GM12878 (cell line): ENCODE measurements around the gene ATXN1. TPM values are rescaled to one million over a fixed set of nuclear protein-coding genes. Genes with fewer than 3 reads are reported as not detected.

Experiments used
- ATAC-seq: fragments of 200-7000 bp; cut with Tn5 transposase; 3 replicates; pipeline ENCODE4 v1.9.1; 2020; ENCODE audit warnings: mild to moderate bottlenecking, moderate library complexity
- BruUV-seq: library from RNA; stranded (reverse); fragments of 400-500 nt; replicated peaks from 2 replicates; lab custom pipeline; 2021; lab: Mats Ljungman, UMichigan
- CTCF ChIA-PET: fragments of 300-600 bp; sonication (Branson Sonifier 250); formaldehyde crosslinking; extraction: SDS; loops from one replicate; lab custom pipeline; 2021; ENCODE audit warnings: inconsistent platforms; lab: Yijun Ruan, JAX
- POLR2A ChIA-PET: fragments of 350-600 bp; formaldehyde crosslinking; extraction: SDS; loops from one replicate; lab custom pipeline; 2021; ENCODE audit warnings: inconsistent platforms; lab: Charles Lee
- RAD21 ChIA-PET: fragments of 300-600 bp; sonication (Branson Sonifier 250); formaldehyde crosslinking; loops from one replicate; lab custom pipeline; 2023; ENCODE audit warnings: antibody characterized with exemption; ENCODE audit not compliant: unreplicated experiment; lab: Charles Lee
- SMC1A ChIA-PET: fragments of 300-600 bp; sonication (Branson Sonifier 250); formaldehyde crosslinking; loops from one replicate; lab custom pipeline; 2023; ENCODE audit not compliant: unreplicated experiment, uncharacterized antibody; lab: Charles Lee
- DNase-seq: peaks from one replicate; pipeline ENCODE4 v3.0.0-alpha.2; 2011; ENCODE audit warnings: low read depth, low spot score
- FAIRE-seq: peaks from 3 replicates; lab custom pipeline; 2011; peaks lifted over from hg19 to GRCh38; lab: Jason Lieb, UNC
- H2AFZ ChIP-seq: 2 replicates; pipeline ENCODE4 v1.6.0; 2011; ENCODE audit warnings: low read depth, low read length, control low read depth; ENCODE audit not compliant: control insufficient read depth
- H3K27ac ChIP-seq: 2 replicates; pipeline ENCODE4 v1.5.1; 2011; ENCODE audit warnings: control low read depth; ENCODE audit not compliant: control insufficient read depth, insufficient read depth
- H3K27me3 ChIP-seq, 2 experiments: replicated peaks in 1 of 2; 2 replicates each; pipeline versions ENCODE4 v1.6.0 to v1.6.1; 2011; ENCODE audit warnings: low read length in 1 of 2; ENCODE audit not compliant: control insufficient read depth in 2 of 2, insufficient read depth in 2 of 2
- H3K36me3 ChIP-seq, 2 experiments: 2 replicates each; pipeline ENCODE4 v1.5.1; 2011; ENCODE audit warnings: low read length in 1 of 2; ENCODE audit not compliant: control insufficient read depth in 2 of 2, insufficient read depth in 2 of 2
- H3K4me1 ChIP-seq: 2 replicates; pipeline ENCODE4 v1.6.1; 2011; ENCODE audit warnings: mild to moderate bottlenecking, low read length, moderate library complexity, mixed read lengths; ENCODE audit not compliant: control insufficient read depth, insufficient read depth
- H3K4me2 ChIP-seq: 2 replicates; pipeline ENCODE4 v1.6.0; 2011; ENCODE audit warnings: control low read depth; ENCODE audit not compliant: control insufficient read depth, insufficient read depth
- H3K4me3 ChIP-seq: fragments of 200-600 bp; sonication (generic); 2 replicates; pipeline ENCODE4 v1.5.1; 2016
- H3K79me2 ChIP-seq: 2 replicates; pipeline ENCODE4 v1.6.0; 2011; ENCODE audit warnings: low read length; ENCODE audit not compliant: control insufficient read depth, insufficient read depth
- H3K9ac ChIP-seq: 2 replicates; pipeline ENCODE4 v1.8.0; 2011; ENCODE audit warnings: low read length, control low read depth, mixed read lengths; ENCODE audit not compliant: control insufficient read depth, insufficient read depth
- H3K9me3 ChIP-seq: replicated peaks from 3 replicates; pipeline ENCODE4 v1.5.1; 2011; ENCODE audit warnings: mild to moderate bottlenecking, low read length; ENCODE audit not compliant: control insufficient read depth, insufficient read depth
- H4K20me1 ChIP-seq: 2 replicates; pipeline ENCODE4 v1.6.0; 2011; ENCODE audit not compliant: control insufficient read depth, insufficient read depth
- CBX5 ChIP-seq: sonication (generic); IDR thresholded peaks from 2 replicates; pipeline ENCODE4 v1.6.1; 2016; ENCODE audit warnings: low read depth, moderate library complexity, mild to moderate bottlenecking, inconsistent platforms
- GABPA ChIP-seq: IDR thresholded peaks from 2 replicates; pipeline ENCODE4 v1.6.1; 2014; ENCODE audit warnings: antibody characterized with exemption, low read depth, mild to moderate bottlenecking, inconsistent platforms
- IRF3 ChIP-seq: fragments of 450-650 bp; IDR thresholded peaks from 2 replicates; pipeline ENCODE4 v1.6.1; 2014; ENCODE audit warnings: mild to moderate bottlenecking
- SMAD1 ChIP-seq: fragments of 450-650 bp; IDR thresholded peaks from 2 replicates; pipeline ENCODE4 v1.6.1; 2018; ENCODE audit warnings: mild to moderate bottlenecking, low read depth; ENCODE audit not compliant: partially characterized antibody
- STAT1 ChIP-seq: fragments of 450-650 bp; conservative IDR thresholded peaks from 2 replicates; pipeline ENCODE4 v1.6.1; 2014; ENCODE audit warnings: antibody characterized with exemption, mild to moderate bottlenecking
- WGBS: methylation state at CpG from one replicate; pipeline ENCODE4 v1.1.6; 2016; ENCODE audit warnings: low lambda C conversion rate; ENCODE audit not compliant: insufficient replicate concordance, insufficient coverage; ENCODE audit errors: missing lambda C conversion rate; 5-methylcytosine and 5-hydroxymethylcytosine counted together
- in situ Hi-C: fragments of 300-500 bp; cut with MboI; formaldehyde crosslinking; loops from 9 replicates; pipeline ENCODE4 v1.14.3; 2018; ENCODE audit warnings: mixed read lengths
- intact Hi-C: fragments of 100-400 bp; cut with micrococcal nuclease; formaldehyde crosslinking; loops from one replicate; pipeline ENCODE4 v1.14.2; 2022; ENCODE audit not compliant: unreplicated experiment
- polyA plus RNA-seq, 11 experiments: library from polyadenylated mRNA; depleted of rRNA in 4 of 11; unstranded in 6 of 11; stranded (reverse) in 5 of 11; fragments of >200 nt; fragmentation: Nextera tagmentation in 4 of 11; fragmentation: Illumina TruSeq in 1 of 11; extraction: Ambion mirVana in 4 of 11; extraction: Trizol in 1 of 11; gene quantifications; 1 replicate in 1 of 11; 2 replicates in 10 of 11; pipeline versions ENCODE4 v1.2.1 to v1.2.3, GENCODE V29; 2011 to 2016; ENCODE audit warnings: inconsistent platforms in 2 of 11, missing spikeins in 2 of 11, low read depth in 1 of 11
- total RNA-seq, 4 experiments: library from RNA; depleted of rRNA in 3 of 4; stranded (reverse); fragments of >200 nt in 3 of 4; fragmentation: Illumina TruSeq in 1 of 4; extraction: Trizol in 1 of 4; gene quantifications; 2 replicates each; pipeline versions ENCODE4 v1.2.1 to v1.2.3, GENCODE V29; 2013 to 2021
- TF ChIP-seq, protein P1 (sequence below): IDR thresholded peaks from 2 replicates; pipeline ENCODE4 v1.6.1; 2012; ENCODE audit warnings: low read length, inconsistent platforms

ATXN1 gene
- total and polyA plus RNA-seq, 10 of the 15 experiments (the other 5 are each of a cell fraction or from before 2014, with no cell fraction given), result 12.2 to 51.2 (median 20.5) TPM

GRCh38 chr6:16740097-16740496 lies 21.2 kb downstream of the ATXN1 start (continued):
- TF ChIP-seq IRF3 (no peak), CBX5 (no peak)

DNA sequence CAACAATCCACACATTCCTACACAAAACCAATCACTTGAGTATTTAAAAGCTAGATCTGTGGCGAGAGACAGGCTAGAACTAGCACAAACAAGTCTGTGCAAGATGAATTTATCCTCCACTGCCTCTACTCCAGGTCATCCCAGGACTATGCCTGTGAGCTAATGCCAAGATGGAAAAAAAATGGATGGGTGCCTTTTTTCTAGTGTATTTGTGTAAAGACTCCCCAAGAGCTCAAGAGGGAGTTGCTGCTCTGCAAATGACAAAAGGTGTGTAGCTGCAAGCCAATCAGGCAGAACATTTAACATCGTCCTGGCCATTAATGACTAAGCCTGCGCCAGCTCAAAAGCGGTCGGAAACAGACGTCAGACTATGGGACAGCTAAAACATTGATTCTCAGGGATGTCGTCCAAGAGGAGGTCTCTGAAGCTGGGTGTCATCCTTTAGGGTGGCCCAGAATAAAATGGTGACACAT lies 21.9 kb downstream of the ATXN1 start:
- Histone ChIP-seq H3K79me2 (no peaks in the 10 kb centered on the region), H3K27me3 (no peaks in the 10 kb centered on the region), H3K9me3 (no peaks in the 10 kb centered on the region), H3K36me3 (peaks cover 4 to 6% of the 10 kb centered on the region in 2 experiments; a peak in 2 of 4 replicates), H3K4me1 (0 out of 2 replicates have a peak, but pooled peaks cover 6% of the 10 kb centered on the region), H3K27ac (no peak overlapping the region), H3K4me2 (no peak overlapping the region), H2AFZ (no peak overlapping the region), H4K20me1 (0 out of 2 replicates have a peak, but pooled peaks cover 3% of the 10 kb centered on the region), H3K9ac (no peak overlapping the region), H3K4me3 (no peak overlapping the region)
- POLR2A ChIA-PET, result interaction anchor here (1.4 kb wide), 1 partner anchor 20 kb away, joined by 4 read pairs; no protein-coding TSS in a partner anchor
- SMC1A ChIA-PET, result interaction anchor here (0.7 to 2.5 kb wide), 11 partner anchors 8 to 227 kb away, joined by 3 to 12 read pairs (median 4); no protein-coding TSS in a partner anchor
- FAIRE-seq (no peak), ATAC-seq (no peak), DNase-seq (no peak)
- RAD21 ChIA-PET, result interaction anchor here (0.6 to 2.3 kb wide), 7 partner anchors 8 to 365 kb away, joined by 3 to 13 read pairs (median 4); no protein-coding TSS in a partner anchor
- BruUV-seq, result no TSS peak
- 71% methylated on average over 7 of the region's 7 CpGs for WGBS
- TF ChIP-seq STAT1 (no peak), GABPA (no peak), SMAD1 (no peak)
- TF ChIP-seq, protein P1, sequence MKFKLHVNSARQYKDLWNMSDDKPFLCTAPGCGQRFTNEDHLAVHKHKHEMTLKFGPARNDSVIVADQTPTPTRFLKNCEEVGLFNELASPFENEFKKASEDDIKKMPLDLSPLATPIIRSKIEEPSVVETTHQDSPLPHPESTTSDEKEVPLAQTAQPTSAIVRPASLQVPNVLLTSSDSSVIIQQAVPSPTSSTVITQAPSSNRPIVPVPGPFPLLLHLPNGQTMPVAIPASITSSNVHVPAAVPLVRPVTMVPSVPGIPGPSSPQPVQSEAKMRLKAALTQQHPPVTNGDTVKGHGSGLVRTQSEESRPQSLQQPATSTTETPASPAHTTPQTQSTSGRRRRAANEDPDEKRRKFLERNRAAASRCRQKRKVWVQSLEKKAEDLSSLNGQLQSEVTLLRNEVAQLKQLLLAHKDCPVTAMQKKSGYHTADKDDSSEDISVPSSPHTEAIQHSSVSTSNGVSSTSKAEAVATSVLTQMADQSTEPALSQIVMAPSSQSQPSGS, result no peak
- in situ Hi-C loops (no loop called here), intact Hi-C loops (no loop called here)
- CTCF ChIA-PET, result interaction anchor here (0.6 to 2.1 kb wide), 10 partner anchors 8 to 749 kb away, joined by 3 to 12 read pairs (median 4); no protein-coding TSS in a partner anchor
